GM23248 (cell line): ENCODE results near the gene FGF1.

ENCODE experiments used
- EZH2 ChIP-seq: fragments of 200-600 bp; sonication (generic); IDR thresholded peaks from 2 replicates; pipeline ENCODE4 v1.6.1; 2018; ENCODE audit warnings: antibody characterized with exemption, mild to moderate bottlenecking; ENCODE audit not compliant: insufficient read depth, poor library complexity, severe bottlenecking
- EZH2phosphoT487 ChIP-seq: fragments of 200-600 bp; sonication (generic); IDR thresholded peaks from 2 replicates; pipeline ENCODE4 v1.6.1; 2018; ENCODE audit warnings: antibody characterized with exemption, moderate library complexity, mild to moderate bottlenecking, low read depth; ENCODE audit not compliant: insufficient read depth

DNA sequence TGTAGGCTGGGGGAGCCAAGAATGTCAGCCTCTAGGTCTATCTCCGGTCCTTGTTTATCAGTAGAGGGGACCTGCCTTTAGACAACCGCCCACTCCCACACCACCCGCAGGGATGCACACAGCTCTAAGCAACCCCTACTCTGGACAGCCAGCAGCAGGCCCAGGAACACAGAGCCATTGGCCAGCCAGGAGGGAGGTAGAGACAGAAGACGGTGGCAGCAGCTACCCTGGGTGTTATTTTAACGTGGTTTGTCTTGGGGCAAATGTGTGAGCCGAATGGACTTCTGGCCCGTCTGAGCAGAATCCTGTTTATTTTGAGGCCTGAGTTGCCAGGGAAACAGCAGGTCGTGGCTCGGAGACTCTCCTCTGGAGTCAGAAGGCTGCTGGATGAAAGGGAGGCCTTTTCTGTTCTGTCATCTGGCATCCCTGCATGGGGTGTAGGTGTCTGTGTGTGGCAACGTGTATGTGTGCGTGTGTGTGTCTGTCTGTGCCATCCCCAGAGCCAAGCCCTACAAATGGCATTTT lies 382 bp upstream of the FGF1 start:
- TF ChIP-seq EZH2 (no peak), EZH2phosphoT487 (no peak)
